ENCODE measurements around the gene TMEM115.

GRCh38 chr3:50355829-50356552, 3.3 kb downstream of the TMEM115 start:
- TF ChIP-seq CTCF (IDR thresholded peaks at IDR 0.05) (no peak), ZFX (IDR thresholded peaks at IDR 0.05; ENCODE audit: borderline replicate concordance) (no peak)

Data from 22Rv1 (cell line).